H9 (cell line): ENCODE results near the gene BIK. TPM values are rescaled to one million over a fixed set of nuclear protein-coding genes. Genes with fewer than 3 reads are reported as not detected.

Experiments used
- DNase-seq: peaks from one replicate; pipeline ENCODE4 v3.0.0-alpha.2; 2017
- H2AFZ ChIP-seq: one replicate; pipeline ENCODE4 v1.6.1; 2013; ENCODE audit warnings: mild to moderate bottlenecking, low read length, control low read depth, moderate library complexity
- H2AK5ac ChIP-seq: 2 replicates; pipeline ENCODE4 v1.6.1; 2013; ENCODE audit warnings: low read length, control low read depth, mixed read lengths; ENCODE audit not compliant: insufficient read length
- H2BK120ac ChIP-seq: one replicate; pipeline ENCODE4 v1.6.1; 2013; ENCODE audit warnings: low read depth, mild to moderate bottlenecking, low read length, control low read depth, inconsistent platforms; ENCODE audit not compliant: poor library complexity, severe bottlenecking
- H2BK12ac ChIP-seq: 2 replicates; pipeline ENCODE4 v1.6.1; 2013; ENCODE audit warnings: low read length, control low read depth, mixed read lengths, low read depth; ENCODE audit not compliant: insufficient read length
- H2BK15ac ChIP-seq: 2 replicates; pipeline ENCODE4 v1.6.1; 2013; ENCODE audit warnings: low read depth, low read length, control low read depth
- H2BK20ac ChIP-seq: one replicate; pipeline ENCODE4 v1.6.1; 2013; ENCODE audit warnings: low read depth, mild to moderate bottlenecking, low read length, control low read depth, inconsistent platforms; ENCODE audit not compliant: poor library complexity, severe bottlenecking
- H2BK5ac ChIP-seq: 2 replicates; pipeline ENCODE4 v1.6.1; 2013; ENCODE audit warnings: low read length, control low read depth, mixed read lengths; ENCODE audit not compliant: insufficient read length
- H3K14ac ChIP-seq: 2 replicates; pipeline ENCODE4 v1.6.1; 2013; ENCODE audit warnings: low read length, control low read depth; ENCODE audit not compliant: insufficient read depth
- H3K18ac ChIP-seq: 2 replicates; pipeline ENCODE4 v1.6.1; 2013; ENCODE audit warnings: low read depth, mild to moderate bottlenecking, mixed read lengths, low read length, control low read depth; ENCODE audit not compliant: insufficient read length
- H3K23ac ChIP-seq: 2 replicates; pipeline ENCODE4 v1.6.1; 2013; ENCODE audit warnings: low read length, control low read depth, mixed read lengths, low read depth; ENCODE audit not compliant: insufficient read length
- H3K23me2 ChIP-seq: 2 replicates; pipeline ENCODE4 v1.6.1; 2013; ENCODE audit warnings: low read depth, mild to moderate bottlenecking, mixed read lengths, low read length, control low read depth; ENCODE audit not compliant: insufficient read length, poor library complexity, severe bottlenecking
- H3K27ac ChIP-seq: 2 replicates; pipeline ENCODE4 v1.5.1; 2013; ENCODE audit warnings: low read length, control low read depth, mixed read lengths, low read depth; ENCODE audit not compliant: insufficient read length
- H3K27me3 ChIP-seq: 2 replicates; pipeline ENCODE4 v1.6.1; 2013; ENCODE audit warnings: low read length, control low read depth, inconsistent platforms; ENCODE audit not compliant: insufficient read depth
- H3K4ac ChIP-seq: 2 replicates; pipeline ENCODE4 v1.6.1; 2013; ENCODE audit warnings: low read depth, mild to moderate bottlenecking, control low read depth, inconsistent platforms, low read length, moderate library complexity
- H3K4me1 ChIP-seq: 2 replicates; pipeline ENCODE4 v1.6.1; 2013; ENCODE audit warnings: low read length, control low read depth, inconsistent platforms; ENCODE audit not compliant: insufficient read depth
- H3K4me2 ChIP-seq: 2 replicates; pipeline ENCODE4 v1.6.1; 2013; ENCODE audit warnings: low read length, control low read depth, mixed read lengths; ENCODE audit not compliant: insufficient read length, insufficient read depth
- H3K56ac ChIP-seq: 2 replicates; pipeline ENCODE4 v1.6.1; 2013; ENCODE audit warnings: low read depth, mild to moderate bottlenecking, mixed read lengths, low read length, control low read depth; ENCODE audit not compliant: insufficient read length
- H3K79me1 ChIP-seq: 2 replicates; pipeline ENCODE4 v1.6.1; 2013; ENCODE audit warnings: low read depth, mild to moderate bottlenecking, moderate library complexity, low read length, control low read depth, inconsistent platforms; ENCODE audit not compliant: insufficient read depth, poor library complexity, severe bottlenecking
- H3K79me2 ChIP-seq: 2 replicates; pipeline ENCODE4 v1.6.1; 2013; ENCODE audit warnings: low read length, control low read depth, inconsistent platforms; ENCODE audit not compliant: insufficient read depth
- H3K9ac ChIP-seq: 2 replicates; pipeline ENCODE4 v1.6.1; 2013; ENCODE audit warnings: low read length, control low read depth, mixed read lengths; ENCODE audit not compliant: insufficient read length; ENCODE audit errors: extremely low read depth
- H3K9me3 ChIP-seq: one replicate; pipeline ENCODE4 v1.6.1; 2013; ENCODE audit warnings: low read depth, low read length, inconsistent platforms; ENCODE audit not compliant: control insufficient read depth
- H3T11ph ChIP-seq: one replicate; pipeline ENCODE4 v1.6.1; 2013; ENCODE audit warnings: mild to moderate bottlenecking, low read length, control low read depth, inconsistent platforms
- H4K20me1 ChIP-seq: one replicate; pipeline ENCODE4 v1.6.1; 2013; ENCODE audit not compliant: control insufficient read depth, insufficient read length, insufficient read depth
- H4K5ac ChIP-seq: 2 replicates; pipeline ENCODE4 v1.6.1; 2013; ENCODE audit warnings: low read depth, mild to moderate bottlenecking, mixed read lengths, low read length, control low read depth; ENCODE audit not compliant: insufficient read length
- H4K8ac ChIP-seq: replicated peaks from 2 replicates; pipeline ENCODE4 v1.6.1; 2013; ENCODE audit warnings: low read length, control low read depth, mixed read lengths, low read depth; ENCODE audit not compliant: insufficient read length
- H4K91ac ChIP-seq: 2 replicates; pipeline ENCODE4 v1.6.1; 2013; ENCODE audit warnings: low read depth, mild to moderate bottlenecking, moderate library complexity, mixed read lengths, low read length, control low read depth; ENCODE audit not compliant: insufficient read length
- H3K27ac Mint-ChIP-seq, 3 experiments: 2 replicates in 2 of 3; 3 replicates in 1 of 3; pipeline ENCODE4 v1.8.0; 2020 to 2021; ENCODE audit warnings: mixed read lengths in 3 of 3, mild to moderate bottlenecking in 1 of 3, moderate library complexity in 1 of 3
- H3K27me3 Mint-ChIP-seq: 2 replicates; pipeline ENCODE4 v1.8.0; 2021; ENCODE audit warnings: low read depth, mild to moderate bottlenecking, moderate library complexity, mixed read lengths
- H3K36me3 Mint-ChIP-seq, 3 experiments: 2 replicates in 2 of 3; 3 replicates in 1 of 3; pipeline ENCODE4 v1.8.0; 2020 to 2021; ENCODE audit warnings: low read depth in 3 of 3, mixed read lengths in 3 of 3; ENCODE audit not compliant: insufficient read depth in 1 of 3
- H3K4me1 Mint-ChIP-seq, 2 experiments: 2 replicates each; pipeline ENCODE4 v1.8.0; 2020; ENCODE audit warnings: mixed read lengths in 2 of 2
- H3K4me3 Mint-ChIP-seq, 2 experiments: 2 replicates in 1 of 2; 3 replicates in 1 of 2; pipeline ENCODE4 v1.8.0; 2020 to 2021; ENCODE audit warnings: mild to moderate bottlenecking in 2 of 2, mixed read lengths in 2 of 2, moderate library complexity in 1 of 2
- H3K9me3 Mint-ChIP-seq, 2 experiments: 2 replicates in 1 of 2; 3 replicates in 1 of 2; pipeline ENCODE4 v1.8.0; 2020; ENCODE audit warnings: mild to moderate bottlenecking in 2 of 2, mixed read lengths in 2 of 2, moderate library complexity in 1 of 2
- WGBS: extraction: QIAGEN DNeasy Blood & Tissue Kit; methylation state at CpG from one replicate; pipeline ENCODE4 v1.1.7; 2013; ENCODE audit warnings: missing lambda C conversion rate, low lambda C conversion rate, mixed read lengths; ENCODE audit not compliant: insufficient read length; ENCODE audit errors: extremely low coverage; 5-methylcytosine and 5-hydroxymethylcytosine counted together
- total RNA-seq: library from RNA; stranded (reverse); gene quantifications from 2 replicates; pipeline ENCODE4 v1.2.1, GENCODE V29; 2021
- TF ChIP-seq, protein P1 (sequence below): fragments of 200-600 bp; sonication (generic); conservative IDR thresholded peaks from 3 replicates; pipeline ENCODE4 v1.8.0; 2021; ENCODE audit warnings: antibody characterized with exemption, mild to moderate bottlenecking

Gene BIK
- total RNA-seq, 1 experiment from 2014 or later: 8.3 TPM

DNA sequence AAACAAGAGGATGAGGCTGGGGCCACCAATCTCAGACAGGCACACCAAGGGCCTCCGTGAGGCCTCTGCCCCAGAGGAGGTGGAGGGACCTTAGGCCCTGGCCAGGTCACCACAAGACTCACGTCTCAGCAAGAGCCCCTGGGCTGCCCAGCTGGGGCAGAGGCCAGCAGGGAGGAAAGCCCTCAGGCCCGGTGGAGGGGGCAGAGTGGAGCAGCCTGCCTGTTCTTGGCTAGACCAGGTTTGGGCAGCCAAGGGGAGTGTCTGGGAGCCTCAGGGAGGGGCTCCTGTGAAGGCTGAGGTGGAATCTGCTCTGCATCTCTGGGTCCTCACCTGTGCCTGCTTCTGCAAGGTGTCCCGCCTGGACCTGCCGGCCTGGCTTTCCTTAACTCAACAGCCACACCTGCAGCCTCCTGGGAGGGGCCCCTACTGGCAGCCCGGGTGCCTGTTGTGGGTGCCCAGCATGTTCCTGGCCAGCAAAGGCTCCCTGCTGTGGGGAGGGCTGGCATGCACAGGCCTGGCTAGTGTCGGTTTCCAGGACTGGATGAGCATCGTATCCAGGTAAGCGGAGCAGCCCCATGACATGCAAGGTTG is 64.5 kb downstream of the BIK start:
- Histone ChIP-seq H3K9ac (no peak overlapping the region), H2BK120ac (no peak overlapping the region), H2AFZ (no peak overlapping the region), H3K4me1 (no peaks in the 10 kb centered on the region), H2BK12ac (no peak overlapping the region), H3K56ac (no peak overlapping the region), H4K91ac (no peak overlapping the region), H3K4me2 (no peak overlapping the region), H3K23me2 (no peaks in the 10 kb centered on the region), H3K27ac (no peak overlapping the region), H3K18ac (no peak overlapping the region), H4K8ac (no peak overlapping the region), H3K79me2 (no peaks in the 10 kb centered on the region), H3K79me1 (no peaks in the 10 kb centered on the region), H4K20me1 (no peaks in the 10 kb centered on the region), H2BK15ac (no peak overlapping the region), H3K4ac (no peak overlapping the region), H3K27me3 (no peaks in the 10 kb centered on the region), H3T11ph (no peak overlapping the region), H4K5ac (no peak overlapping the region), H2AK5ac (no peak overlapping the region), H3K23ac (no peak overlapping the region), H3K9me3 (no peaks in the 10 kb centered on the region), H3K14ac (no peak overlapping the region), H2BK20ac (no peak overlapping the region), H2BK5ac (no peak overlapping the region)
- no peaks in the 10 kb centered on the region for H3K4me1 Mint-ChIP-seq
- H3K9me3 Mint-ChIP-seq: no peaks in the 10 kb centered on the region
- TF ChIP-seq, protein P1, sequence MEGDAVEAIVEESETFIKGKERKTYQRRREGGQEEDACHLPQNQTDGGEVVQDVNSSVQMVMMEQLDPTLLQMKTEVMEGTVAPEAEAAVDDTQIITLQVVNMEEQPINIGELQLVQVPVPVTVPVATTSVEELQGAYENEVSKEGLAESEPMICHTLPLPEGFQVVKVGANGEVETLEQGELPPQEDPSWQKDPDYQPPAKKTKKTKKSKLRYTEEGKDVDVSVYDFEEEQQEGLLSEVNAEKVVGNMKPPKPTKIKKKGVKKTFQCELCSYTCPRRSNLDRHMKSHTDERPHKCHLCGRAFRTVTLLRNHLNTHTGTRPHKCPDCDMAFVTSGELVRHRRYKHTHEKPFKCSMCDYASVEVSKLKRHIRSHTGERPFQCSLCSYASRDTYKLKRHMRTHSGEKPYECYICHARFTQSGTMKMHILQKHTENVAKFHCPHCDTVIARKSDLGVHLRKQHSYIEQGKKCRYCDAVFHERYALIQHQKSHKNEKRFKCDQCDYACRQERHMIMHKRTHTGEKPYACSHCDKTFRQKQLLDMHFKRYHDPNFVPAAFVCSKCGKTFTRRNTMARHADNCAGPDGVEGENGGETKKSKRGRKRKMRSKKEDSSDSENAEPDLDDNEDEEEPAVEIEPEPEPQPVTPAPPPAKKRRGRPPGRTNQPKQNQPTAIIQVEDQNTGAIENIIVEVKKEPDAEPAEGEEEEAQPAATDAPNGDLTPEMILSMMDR: no peak
- peaks cover 33 to 79% (median 69%) of the 10 kb centered on the region in 3 experiments for H3K36me3 Mint-ChIP-seq
- no CpG with 5 or more reads among the region's 9 CpGs for WGBS
- no peaks in the 10 kb centered on the region for H3K27me3 Mint-ChIP-seq
- no peak for DNase-seq
- H3K27ac Mint-ChIP-seq: no peak overlapping the region
- H3K4me3 Mint-ChIP-seq: no peak overlapping the region
